BLaER1 treated with 17β-estradiol and CSF1 and Interleukin-3, amounts not matched to agents 10 nM and 100 nM (cell line): ENCODE results near the gene SH3D21.

Source experiments
- H3K27ac ChIP-seq, 11 experiments: shearing (Covaris generic); formaldehyde crosslinking; 2 replicates each; pipeline ENCODE4 v1.8.1; 2022
- H3K27me3 ChIP-seq, 11 experiments: shearing (Covaris generic); formaldehyde crosslinking; 2 replicates each; pipeline ENCODE4 v1.8.1; 2022
- H3K36me3 ChIP-seq, 11 experiments: shearing (Covaris generic); formaldehyde crosslinking; 2 replicates each; pipeline ENCODE4 v1.8.1; 2022
- H3K4me1 ChIP-seq, 10 experiments: shearing (Covaris generic); formaldehyde crosslinking; 2 replicates each; pipeline ENCODE4 v1.8.1; 2022
- H3K4me2 ChIP-seq, 11 experiments: shearing (Covaris generic); formaldehyde crosslinking; 2 replicates each; pipeline ENCODE4 v1.8.1; 2022
- H3K4me3 ChIP-seq, 10 experiments: shearing (Covaris generic); formaldehyde crosslinking; 2 replicates each; pipeline ENCODE4 v1.8.1; 2022
- H3K9ac ChIP-seq, 11 experiments: shearing (Covaris generic); formaldehyde crosslinking; 2 replicates each; pipeline ENCODE4 v1.8.1; 2022
- H3K9me3 ChIP-seq, 11 experiments: shearing (Covaris generic); formaldehyde crosslinking; replicated peaks in 1 of 11; 2 replicates each; pipeline ENCODE4 v1.8.1; 2022
- H4K20me1 ChIP-seq, 11 experiments: shearing (Covaris generic); formaldehyde crosslinking; 2 replicates each; pipeline ENCODE4 v1.8.1; 2022
- Cebpa-rat ChIP-seq, 11 experiments: shearing (Covaris generic); IDR thresholded peaks; 2 replicates each; pipeline ENCODE4 v1.8.1; 2022

Gene SH3D21

GRCh38 chr1:36306210-36306901, at the start of gene SH3D21:
SH3D21 (plus strand) TSS chr1:36306368; CDS start chr1:36306421, 53 bp downstream.
- no peaks in the 10 kb centered on the region for H3K27me3 ChIP-seq
- peak within 1 kb of the TSS; percentile 67 to 83 (median 77) for H3K9ac ChIP-seq
- peaks cover 4 to 59% (median 47%) of the 10 kb centered on the region in 11 experiments; a peak in 21 of 22 replicates for H4K20me1 ChIP-seq
- H3K27ac ChIP-seq, result peak within 1 kb of the TSS; percentile 40 to 66 (median 58); a peak in 20 of 22 replicates
- peaks cover 24 to 65% (median 38%) of the 10 kb centered on the region in 10 experiments for H3K4me1 ChIP-seq
- peak within 1 kb of the TSS; percentile 67 to 83 (median 73) for H3K4me3 ChIP-seq
- H3K4me2 ChIP-seq, result peak within 1 kb of the TSS; percentile 95 to 100 (median 100)
- peaks cover 28 to 57% (median 41%) of the 10 kb centered on the region in 11 experiments for H3K36me3 ChIP-seq
- no peaks in the 10 kb centered on the region for H3K9me3 ChIP-seq
- no peak for TF ChIP-seq Cebpa-rat (IDR thresholded peaks at IDR 0.05)

GRCh38 chr1:36256558-36257374, 49.4 kb upstream of the SH3D21 start:
- Histone ChIP-seq H3K36me3 (peaks cover 44 to 67% (median 60%) of the 10 kb centered on the region in 11 experiments), H3K9me3 (no peaks in the 10 kb centered on the region), H3K9ac (peak overlapping the region in 9 of 11 experiments; percentile 0 to 74 (median 42); a peak in 15 of 22 replicates), H4K20me1 (peaks cover 70 to 100% (median 92%) of the 10 kb centered on the region in 11 experiments), H3K4me3 (peak overlapping the region in 1 of 10 experiments; percentile 21; a peak in 2 of 20 replicates), H3K27ac (peak overlapping the region in 9 of 11 experiments; percentile 25 to 83 (median 62); a peak in 17 of 22 replicates), H3K4me2 (peak overlapping the region; percentile 58 to 86 (median 72)), H3K27me3 (no peaks in the 10 kb centered on the region), H3K4me1 (peaks cover 50 to 82% (median 70%) of the 10 kb centered on the region in 10 experiments)
- TF ChIP-seq Cebpa-rat (IDR thresholded peaks at IDR 0.05), result peak in 3 of 11 experiments; percentile 28 to 79 (median 47); a peak in 4 of 22 replicates

- peak overlapping the region in 9 of 11 experiments; percentile 25 to 83 (median 62); a peak in 14 of 22 replicates for H3K27ac ChIP-seq
- no peaks in the 10 kb centered on the region for H3K27me3 ChIP-seq
- TF ChIP-seq Cebpa-rat (IDR thresholded peaks at IDR 0.05), result no peak
- H3K4me3 ChIP-seq, result peak overlapping the region in 1 of 10 experiments; percentile 21; a peak in 2 of 20 replicates
- peaks cover 64 to 100% (median 92%) of the 10 kb centered on the region in 11 experiments for H4K20me1 ChIP-seq
- peak overlapping the region in 8 of 11 experiments; percentile 0 to 74 (median 52); a peak in 11 of 22 replicates for H3K9ac ChIP-seq
- H3K9me3 ChIP-seq, result no peaks in the 10 kb centered on the region
- H3K36me3 ChIP-seq, result peaks cover 49 to 68% (median 60%) of the 10 kb centered on the region in 11 experiments
- peak overlapping the region in 9 of 11 experiments; percentile 58 to 86 (median 77); a peak in 19 of 22 replicates for H3K4me2 ChIP-seq
- H3K4me1 ChIP-seq, result peaks cover 44 to 76% (median 64%) of the 10 kb centered on the region in 10 experiments
These were observed 48.8 kb upstream of the SH3D21 start for GRCh38 chr1:36257375-36257767.

GRCh38 chr1:36258960-36259344, 47.2 kb upstream of the SH3D21 start:
- Histone ChIP-seq H3K4me1 (peaks cover 30 to 65% (median 49%) of the 10 kb centered on the region in 10 experiments), H3K4me3 (no peak overlapping the region), H3K27ac (peak overlapping the region in 2 of 11 experiments; percentile 74 to 83; a peak in 3 of 22 replicates), H3K9ac (no peak overlapping the region), H3K4me2 (peak overlapping the region in 4 of 11 experiments; percentile 77 to 86 (median 82); a peak in 6 of 22 replicates), H4K20me1 (peaks cover 50 to 100% (median 92%) of the 10 kb centered on the region in 11 experiments), H3K9me3 (no peaks in the 10 kb centered on the region), H3K27me3 (no peaks in the 10 kb centered on the region), H3K36me3 (peaks cover 61 to 80% (median 70%) of the 10 kb centered on the region in 11 experiments)
- no peak for TF ChIP-seq Cebpa-rat (IDR thresholded peaks at IDR 0.05)

- Histone ChIP-seq H3K4me3 (no peak overlapping the region), H3K4me2 (no peak overlapping the region), H3K36me3 (peaks cover 70 to 100% (median 94%) of the 10 kb centered on the region in 11 experiments), H3K27ac (no peak overlapping the region), H4K20me1 (peaks cover 69 to 100% (median 97%) of the 10 kb centered on the region in 11 experiments), H3K9ac (no peak overlapping the region), H3K4me1 (peaks cover 0 to 20% (median 8%) of the 10 kb centered on the region in 10 experiments; a peak in 11 of 20 replicates), H3K9me3 (no peaks in the 10 kb centered on the region), H3K27me3 (no peaks in the 10 kb centered on the region)
- TF ChIP-seq Cebpa-rat (IDR thresholded peaks at IDR 0.05), result no peak
These were observed 37.2 kb upstream of the SH3D21 start for GRCh38 chr1:36268981-36269380.

- Histone ChIP-seq H3K4me3 (no peak overlapping the region), H3K9ac (no peak overlapping the region), H4K20me1 (peaks cover 65 to 98% (median 96%) of the 10 kb centered on the region in 11 experiments), H3K27ac (no peak overlapping the region), H3K4me1 (peaks cover 0 to 20% (median 8%) of the 10 kb centered on the region in 10 experiments; a peak in 11 of 20 replicates), H3K27me3 (no peaks in the 10 kb centered on the region), H3K9me3 (no peaks in the 10 kb centered on the region), H3K4me2 (no peak overlapping the region), H3K36me3 (peaks cover 70 to 100% (median 94%) of the 10 kb centered on the region in 11 experiments)
- no peak for TF ChIP-seq Cebpa-rat (IDR thresholded peaks at IDR 0.05)
These were observed 36.7 kb upstream of the SH3D21 start for GRCh38 chr1:36269408-36269838.

- H3K36me3 ChIP-seq, result peaks cover 72 to 97% (median 78%) of the 10 kb centered on the region in 11 experiments
- no peaks in the 10 kb centered on the region for H3K27me3 ChIP-seq
- no peak overlapping the region for H3K4me2 ChIP-seq
- H3K27ac ChIP-seq, result no peak overlapping the region; a peak in 1 of 22 replicates
- no peaks in the 10 kb centered on the region for H3K9me3 ChIP-seq
- H3K9ac ChIP-seq, result no peak overlapping the region
- H3K4me1 ChIP-seq, result no peaks in the 10 kb centered on the region; a peak in 1 of 20 replicates
- no peak for TF ChIP-seq Cebpa-rat (IDR thresholded peaks at IDR 0.05)
- H4K20me1 ChIP-seq, result peaks cover 39 to 95% (median 91%) of the 10 kb centered on the region in 11 experiments
- H3K4me3 ChIP-seq, result no peak overlapping the region
These were observed 33.1 kb upstream of the SH3D21 start for GRCh38 chr1:36273024-36273423.

- no peaks in the 10 kb centered on the region for H3K27me3 ChIP-seq
- H4K20me1 ChIP-seq, result peaks cover 38 to 95% (median 91%) of the 10 kb centered on the region in 11 experiments
- no peak overlapping the region for H3K27ac ChIP-seq
These were observed 32.0 kb upstream of the SH3D21 start for GRCh38 chr1:36274201-36274600.

More at GRCh38 chr1:36274201-36274600, 32.0 kb upstream of the SH3D21 start:
- Histone ChIP-seq H3K9me3 (no peaks in the 10 kb centered on the region), H3K36me3 (peaks cover 60 to 94% (median 73%) of the 10 kb centered on the region in 11 experiments), H3K4me1 (no peaks in the 10 kb centered on the region; a peak in 2 of 20 replicates), H3K4me3 (no peak overlapping the region), H3K9ac (no peak overlapping the region), H3K4me2 (no peak overlapping the region)
- no peak for TF ChIP-seq Cebpa-rat (IDR thresholded peaks at IDR 0.05)
